ENCODE results near the gene PDXK. TPM values are rescaled to one million over a fixed set of nuclear protein-coding genes. Genes with fewer than 3 reads are reported as not detected.
A peak's percentile ranks its signal among the peaks of the same experiment; 100 is the strongest.

The PDXK gene
- total RNA-seq, 1 experiment from 2014 or later: 114 TPM

DNA sequence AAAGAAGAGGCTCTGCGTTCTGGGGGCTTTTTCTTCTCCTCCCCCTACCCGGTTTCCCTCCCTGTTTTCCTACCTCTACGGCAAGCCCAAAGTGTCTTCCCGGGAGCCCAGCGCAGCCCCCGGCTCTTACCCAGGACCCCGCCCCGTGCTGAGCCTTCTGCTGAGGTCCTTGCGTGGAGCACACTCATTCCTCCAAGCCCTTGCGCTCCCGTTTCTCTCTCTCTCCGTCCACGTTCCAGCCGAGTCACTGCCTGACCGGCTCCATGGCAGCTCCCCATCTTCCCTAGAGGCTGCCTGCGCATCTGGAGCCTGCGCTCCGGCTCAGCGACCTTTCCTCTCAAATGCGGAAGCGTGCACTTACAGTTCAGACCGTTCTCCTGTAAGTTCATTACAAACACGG is 24.9 kb upstream of the PDXK start:
- H3K9me3 ChIP-seq (ENCODE audit: low read depth, low read length, poor library complexity, severe bottlenecking): no peaks in the 10 kb centered on the region
- H3K27me3 ChIP-seq (replicated peaks; ENCODE audit: insufficient read depth, low read depth, low read length, poor library complexity): no peaks in the 10 kb centered on the region
- peak overlapping the region; percentile 37 for H3K27ac ChIP-seq (ENCODE audit: low read depth, low read length, poor library complexity, severe bottlenecking)
- POLR2A ChIA-PET (ENCODE audit: low non-redundant PET): no interaction called here
- H3K4me3 ChIP-seq (ENCODE audit: low read depth, low read length, poor library complexity, severe bottlenecking): no peak overlapping the region
- H3K36me3 ChIP-seq (ENCODE audit: insufficient read depth, low read length, poor library complexity, severe bottlenecking): peaks cover 55% of the 10 kb centered on the region
- CTCF ChIA-PET: no interaction called here
- no TSS peak for BruUV-seq (replicated peaks)
- H3K4me1 ChIP-seq (ENCODE audit: insufficient read depth, low read length, poor library complexity, severe bottlenecking): no peaks in the 10 kb centered on the region
- TF ChIP-seq, protein P1, sequence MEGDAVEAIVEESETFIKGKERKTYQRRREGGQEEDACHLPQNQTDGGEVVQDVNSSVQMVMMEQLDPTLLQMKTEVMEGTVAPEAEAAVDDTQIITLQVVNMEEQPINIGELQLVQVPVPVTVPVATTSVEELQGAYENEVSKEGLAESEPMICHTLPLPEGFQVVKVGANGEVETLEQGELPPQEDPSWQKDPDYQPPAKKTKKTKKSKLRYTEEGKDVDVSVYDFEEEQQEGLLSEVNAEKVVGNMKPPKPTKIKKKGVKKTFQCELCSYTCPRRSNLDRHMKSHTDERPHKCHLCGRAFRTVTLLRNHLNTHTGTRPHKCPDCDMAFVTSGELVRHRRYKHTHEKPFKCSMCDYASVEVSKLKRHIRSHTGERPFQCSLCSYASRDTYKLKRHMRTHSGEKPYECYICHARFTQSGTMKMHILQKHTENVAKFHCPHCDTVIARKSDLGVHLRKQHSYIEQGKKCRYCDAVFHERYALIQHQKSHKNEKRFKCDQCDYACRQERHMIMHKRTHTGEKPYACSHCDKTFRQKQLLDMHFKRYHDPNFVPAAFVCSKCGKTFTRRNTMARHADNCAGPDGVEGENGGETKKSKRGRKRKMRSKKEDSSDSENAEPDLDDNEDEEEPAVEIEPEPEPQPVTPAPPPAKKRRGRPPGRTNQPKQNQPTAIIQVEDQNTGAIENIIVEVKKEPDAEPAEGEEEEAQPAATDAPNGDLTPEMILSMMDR (conservative IDR thresholded peaks at IDR 0.05; ENCODE audit: low read depth, low read length): no peak
- TF ChIP-seq EZH2 (IDR thresholded peaks at IDR 0.05; ENCODE audit: borderline replicate concordance, low read depth, low read length, poor library complexity, severe bottlenecking): no peak
- DNase-seq (ENCODE audit: low spot score): no peak
- intact Hi-C loops (cut with micrococcal nuclease; ENCODE audit: unreplicated experiment): no loop called here

DNA sequence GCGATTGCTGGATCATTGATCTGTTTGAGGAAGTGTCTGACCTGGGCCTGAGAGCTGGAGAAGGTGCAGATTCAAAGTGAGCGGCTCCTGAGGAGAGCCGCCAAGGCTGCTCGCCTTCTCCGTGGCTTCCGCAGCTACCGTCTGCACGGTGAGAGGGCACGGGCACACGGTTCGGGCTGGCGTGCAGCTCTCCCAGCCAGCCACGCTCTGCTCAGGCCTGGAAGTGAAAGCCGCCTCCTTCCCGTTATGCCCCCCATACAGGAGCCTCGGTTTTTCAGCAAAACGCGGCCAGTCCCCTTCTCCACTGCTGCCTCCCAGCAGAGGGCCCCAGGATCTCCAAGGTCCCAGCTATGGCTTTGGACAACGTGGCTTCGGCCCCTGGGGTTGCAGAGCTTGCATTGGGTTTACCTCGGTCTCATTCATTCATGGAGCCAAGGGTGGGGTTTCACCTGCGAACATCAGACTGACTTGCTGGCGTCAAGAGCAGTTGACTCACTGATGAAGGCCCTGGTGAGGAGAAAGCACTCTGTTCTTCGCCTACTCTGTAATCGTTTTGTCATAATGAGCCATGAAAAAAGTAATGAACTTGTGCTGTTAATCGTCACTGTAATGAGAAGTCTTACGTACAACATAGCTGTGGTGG is 24.4 kb upstream of the PDXK start:
- intact Hi-C loops (cut with micrococcal nuclease; ENCODE audit: unreplicated experiment): no loop called here
- TF ChIP-seq, protein P1 (conservative IDR thresholded peaks at IDR 0.05; ENCODE audit: low read depth, low read length): no peak
- no peak for TF ChIP-seq EZH2 (IDR thresholded peaks at IDR 0.05; ENCODE audit: borderline replicate concordance, low read depth, low read length, poor library complexity, severe bottlenecking)
- ChIA-PET POLR2A (ENCODE audit: low non-redundant PET) (no interaction called here), CTCF (no interaction called here)
- H3K27ac ChIP-seq (ENCODE audit: low read depth, low read length, poor library complexity, severe bottlenecking): peak overlapping the region; percentile 37
- H3K36me3 ChIP-seq (ENCODE audit: insufficient read depth, low read length, poor library complexity, severe bottlenecking): peaks cover 51% of the 10 kb centered on the region
- no peak for DNase-seq (ENCODE audit: low spot score)
- H3K9me3 ChIP-seq (ENCODE audit: low read depth, low read length, poor library complexity, severe bottlenecking): no peaks in the 10 kb centered on the region
- no peak overlapping the region for H3K4me3 ChIP-seq (ENCODE audit: low read depth, low read length, poor library complexity, severe bottlenecking)
- H3K4me1 ChIP-seq (ENCODE audit: insufficient read depth, low read length, poor library complexity, severe bottlenecking): no peaks in the 10 kb centered on the region
- H3K27me3 ChIP-seq (replicated peaks; ENCODE audit: insufficient read depth, low read depth, low read length, poor library complexity): no peaks in the 10 kb centered on the region
- BruUV-seq (replicated peaks): no TSS peak

DNA sequence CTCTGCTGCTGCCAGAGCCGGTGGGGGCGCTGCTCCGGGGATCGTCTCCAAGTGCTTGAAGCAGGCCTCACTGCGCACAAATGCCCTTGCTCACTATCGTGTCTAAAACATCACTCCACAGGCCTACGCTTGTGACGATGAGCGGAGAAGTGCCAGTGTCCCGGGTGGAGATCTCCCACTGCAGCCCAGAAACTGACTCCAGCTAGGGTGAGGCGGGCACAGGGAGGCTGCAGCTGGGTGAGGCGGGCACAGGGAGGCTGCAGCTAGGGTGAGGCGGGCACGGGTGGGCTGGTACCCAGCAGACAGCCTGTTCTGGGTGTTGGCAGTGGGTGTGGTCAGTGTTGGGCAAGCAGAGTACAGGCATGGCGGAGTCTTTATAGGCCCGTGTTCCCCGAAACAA is 22.7 kb upstream of the PDXK start:
- intact Hi-C loops (cut with micrococcal nuclease; ENCODE audit: unreplicated experiment): no loop called here
- DNase-seq (ENCODE audit: low spot score): no peak
- POLR2A ChIA-PET (ENCODE audit: low non-redundant PET): no interaction called here
- no peak overlapping the region for H3K4me3 ChIP-seq (ENCODE audit: low read depth, low read length, poor library complexity, severe bottlenecking)
- BruUV-seq (replicated peaks): no TSS peak
- CTCF ChIA-PET: no interaction called here
- H3K9me3 ChIP-seq (ENCODE audit: low read depth, low read length, poor library complexity, severe bottlenecking): no peaks in the 10 kb centered on the region
- TF ChIP-seq, protein P1 (conservative IDR thresholded peaks at IDR 0.05; ENCODE audit: low read depth, low read length): no peak
- TF ChIP-seq EZH2 (IDR thresholded peaks at IDR 0.05; ENCODE audit: borderline replicate concordance, low read depth, low read length, poor library complexity, severe bottlenecking): no peak
- H3K36me3 ChIP-seq (ENCODE audit: insufficient read depth, low read length, poor library complexity, severe bottlenecking): peaks cover 35% of the 10 kb centered on the region
- H3K27ac ChIP-seq (ENCODE audit: low read depth, low read length, poor library complexity, severe bottlenecking): no peak overlapping the region
- no peaks in the 10 kb centered on the region for H3K27me3 ChIP-seq (replicated peaks; ENCODE audit: insufficient read depth, low read depth, low read length, poor library complexity)
- H3K4me1 ChIP-seq (ENCODE audit: insufficient read depth, low read length, poor library complexity, severe bottlenecking): no peaks in the 10 kb centered on the region

Measured in A673 (cell line).